Gastroesophageal sphincter (tissue), 3 donors: ENCODE results near the gene WDR59.

Source experiments
- CTCF ChIP-seq, 4 experiments: fragments of 200-600 bp in 2 of 4; fragments of 450-650 bp in 2 of 4; sonication (generic) in 1 of 4; IDR thresholded peaks; one replicate each; pipeline ENCODE4 v1.5.1; 2017 to 2019; ENCODE audit warnings: antibody characterized with exemption in 4 of 4, mild to moderate bottlenecking in 2 of 4, moderate library complexity in 2 of 4
- EP300 ChIP-seq: sonication (generic); formaldehyde crosslinking; IDR thresholded peaks from one replicate; pipeline ENCODE4 v1.6.1; 2017; ENCODE audit warnings: antibody characterized with exemption, mild to moderate bottlenecking
- POLR2A ChIP-seq, 2 donors: fragments of 450-650 bp; IDR thresholded peaks; one replicate each; pipeline ENCODE4 v1.6.1; 2017; ENCODE audit warnings: antibody characterized with exemption in 2 of 2, mild to moderate bottlenecking in 2 of 2, moderate library complexity in 1 of 2

GRCh38 chr16:74921051-74921450, 63.9 kb downstream of the WDR59 start:
- no peak for TF ChIP-seq CTCF (IDR thresholded peaks at IDR 0.05)
- no peak for TF ChIP-seq POLR2A (IDR thresholded peaks at IDR 0.05)
- TF ChIP-seq EP300 = no peak
